H1 (cell line): ENCODE data around the gene ARHGEF6.

Source experiments
- CEBPB ChIP-seq: IDR thresholded peaks from 2 replicates; pipeline ENCODE4 v1.6.1; 2012; ENCODE audit warnings: low read depth, low read length
- CTCF ChIP-seq, 3 experiments: IDR thresholded peaks; 1 replicate in 2 of 3; 2 replicates in 1 of 3; pipeline versions ENCODE4 v1.5.1 to v1.6.1; 2011; ENCODE audit warnings: low read length in 3 of 3, mild to moderate bottlenecking in 3 of 3, inconsistent platforms in 2 of 3, low read depth in 1 of 3, moderate library complexity in 1 of 3; ENCODE audit not compliant: insufficient read depth in 1 of 3; ENCODE audit errors: control extremely low read depth in 1 of 3
- EZH2 ChIP-seq: fragments of 200-600 bp; sonication (generic); IDR thresholded peaks from 2 replicates; pipeline ENCODE4 v1.7.1; 2012; ENCODE audit warnings: low read depth, mild to moderate bottlenecking, moderate library complexity, low read length, inconsistent platforms; ENCODE audit not compliant: severe bottlenecking
- KDM1A ChIP-seq: fragments of 200-600, 300-600 bp; sonication (generic); IDR thresholded peaks from 2 replicates; pipeline ENCODE4 v1.7.1; 2016; ENCODE audit warnings: mild to moderate bottlenecking, low read length, borderline replicate concordance
- NANOG ChIP-seq: IDR thresholded peaks from 2 replicates; pipeline ENCODE4 v1.6.1; 2011; ENCODE audit warnings: low read length, low read depth, mild to moderate bottlenecking, inconsistent platforms; ENCODE audit not compliant: insufficient read depth, poor library complexity, severe bottlenecking
- POLR2A ChIP-seq, 2 experiments: IDR thresholded peaks; 1 replicate in 1 of 2; 2 replicates in 1 of 2; pipeline ENCODE4 v1.6.1; 2011; ENCODE audit warnings: low read depth in 2 of 2, low read length in 2 of 2, mild to moderate bottlenecking in 2 of 2; ENCODE audit errors: control extremely low read depth in 1 of 2
- POLR2AphosphoS5 ChIP-seq: IDR thresholded peaks from 2 replicates; pipeline ENCODE4 v1.6.1; 2011; ENCODE audit warnings: low read depth, low read length
- RFX5 ChIP-seq: IDR thresholded peaks from 2 replicates; pipeline ENCODE4 v1.6.1; 2011; ENCODE audit warnings: low read depth, low read length, improper control_type of control experiment, borderline replicate concordance
- SIX5 ChIP-seq: IDR thresholded peaks from 2 replicates; pipeline ENCODE4 v1.6.1; 2011; ENCODE audit warnings: mild to moderate bottlenecking, low read depth, low read length
- SP1 ChIP-seq: IDR thresholded peaks from 2 replicates; pipeline ENCODE4 v1.6.1; 2011; ENCODE audit warnings: low read depth, low read length
- TAF1 ChIP-seq: IDR thresholded peaks from 2 replicates; pipeline ENCODE4 v1.6.1; 2011; ENCODE audit warnings: mild to moderate bottlenecking, low read depth, low read length
- ZNF274 ChIP-seq: IDR thresholded peaks from 2 replicates; pipeline ENCODE4 v1.7.0; 2012; ENCODE audit warnings: low read length, borderline replicate concordance; ENCODE audit errors: extremely low read depth

DNA sequence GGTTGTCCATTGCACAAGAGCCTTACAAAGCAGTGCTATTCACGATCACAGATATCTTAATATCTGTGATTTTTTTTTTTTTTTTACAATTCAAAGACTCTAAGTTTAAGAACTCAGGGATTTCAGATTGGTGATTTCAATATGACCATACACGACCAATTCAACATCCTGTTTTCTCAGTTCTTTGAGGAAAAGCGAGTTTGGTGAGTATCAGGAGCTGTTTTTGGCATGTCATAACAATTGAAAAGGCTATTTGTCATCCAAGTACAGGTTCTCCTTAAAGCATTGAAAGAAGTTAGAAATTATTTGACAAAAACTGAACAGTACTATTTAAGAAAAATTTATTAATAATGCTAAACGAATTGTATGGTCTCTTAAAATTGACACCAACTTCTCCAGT, 9.1 kb upstream of the ARHGEF6 start:
- TF ChIP-seq TAF1 (no peak), ZNF274 (no peak), CTCF (IDR thresholded peaks at IDR 0.05; ENCODE audit: control extremely low read depth in 1 of 3, insufficient read depth in 1 of 3, low read depth in 1 of 3, low read length in 3 of 3) (no peak), POLR2AphosphoS5 (no peak), RFX5 (no peak), NANOG (no peak), KDM1A (no peak), SP1 (no peak), EZH2 (no peak), POLR2A (IDR thresholded peaks at IDR 0.05; ENCODE audit: control extremely low read depth in 1 of 2, low read depth in 2 of 2, low read length in 2 of 2) (no peak), SIX5 (no peak), CEBPB (no peak)
